HCT116 (cell line): ENCODE results near the gene ACAP2. TPM values are rescaled to one million over a fixed set of nuclear protein-coding genes. Genes with fewer than 3 reads are reported as not detected.

Experiments
- ATAC-seq: fragments of 200-7000 bp; cut with Tn5 transposase; 2 replicates; pipeline ENCODE4 v1.9.1; 2020; ENCODE audit warnings: mild to moderate bottlenecking, moderate library complexity
- BruUV-seq: library from RNA; stranded (reverse); fragments of 400-500 nt; replicated peaks from 2 replicates; lab custom pipeline; 2021; lab: Mats Ljungman, UMichigan
- CTCF ChIA-PET: fragments of 300-600 bp; sonication (Branson Sonifier 250); formaldehyde crosslinking; loops from one replicate; lab custom pipeline; 2021; ENCODE audit warnings: antibody characterized with exemption; lab: Charles Lee
- POLR2A ChIA-PET: fragments of 300-600, 350-600 bp; sonication (Branson Sonifier 250); formaldehyde crosslinking; loops from one replicate; lab custom pipeline; 2021; ENCODE audit warnings: antibody characterized with exemption; lab: Charles Lee
- RAD21 ChIA-PET, 2 experiments: fragments of 300-600 bp; sonication (Branson Sonifier 250); formaldehyde crosslinking; loops; one replicate each; lab custom pipeline; 2023; ENCODE audit warnings: low total read pairs in 2 of 2; ENCODE audit not compliant: uncharacterized antibody in 2 of 2, unreplicated experiment in 2 of 2, low non-redundant PET in 1 of 2; lab: Charles Lee
- DNase-seq: peaks from one replicate; pipeline ENCODE4 v3.0.0-alpha.2; 2010; ENCODE audit warnings: low read depth, low spot score
- H2AFZ ChIP-seq: fragments of 200-600 bp; shearing (Covaris generic), sonication (generic); 2 replicates; pipeline ENCODE4 v1.6.1; 2017; ENCODE audit warnings: low read depth, mixed run types, mixed read lengths, antibody characterized with exemption, low read length; ENCODE audit not compliant: poor library complexity, severe bottlenecking
- H3K27ac ChIP-seq: 2 replicates; pipeline ENCODE4 v1.5.1; 2012; ENCODE audit warnings: low read depth, low read length
- H3K27me3 ChIP-seq: fragments of 200-600 bp; sonication (generic); 2 replicates; pipeline ENCODE4 v1.6.1; 2016; ENCODE audit warnings: mixed run types, low read length, mixed read lengths; ENCODE audit not compliant: insufficient read depth
- H3K36me3 ChIP-seq, 2 experiments: fragments of 200-500 bp in 1 of 2; fragments of 200-600 bp in 1 of 2; sonication (Bioruptor generic) in 1 of 2; sonication (generic) in 1 of 2; 2 replicates each; pipeline versions ENCODE4 v1.5.1 to v1.6.1; 2014 to 2016; ENCODE audit warnings: low read length in 2 of 2, inconsistent platforms in 1 of 2, mixed read lengths in 1 of 2, mixed run types in 1 of 2; ENCODE audit not compliant: insufficient read depth in 2 of 2, control insufficient read depth in 1 of 2
- H3K4me1 ChIP-seq, 2 experiments: fragments of 200-600 bp in 1 of 2; sonication (generic) in 1 of 2; 2 replicates each; pipeline versions ENCODE4 v1.5.1 to v1.6.1; 2012 to 2017; ENCODE audit warnings: low read length in 2 of 2, inconsistent platforms in 1 of 2, mild to moderate bottlenecking in 1 of 2, mixed read lengths in 1 of 2, mixed run types in 1 of 2, moderate library complexity in 1 of 2; ENCODE audit not compliant: insufficient read depth in 2 of 2, control insufficient read depth in 1 of 2
- H3K4me2 ChIP-seq: fragments of 200-600 bp; sonication (generic); 2 replicates; pipeline ENCODE4 v1.6.1; 2017; ENCODE audit warnings: mixed run types, low read length, mixed read lengths
- H3K4me3 ChIP-seq, 2 experiments: fragments of 200-600 bp in 1 of 2; sonication (generic) in 1 of 2; replicated peaks in 1 of 2; 2 replicates each; pipeline ENCODE4 v1.5.1; 2011 to 2016; ENCODE audit warnings: low read length in 2 of 2, control low read depth in 1 of 2, low read depth in 1 of 2, mild to moderate bottlenecking in 1 of 2, mixed read lengths in 1 of 2, mixed run types in 1 of 2
- H3K79me2 ChIP-seq: fragments of 200-600 bp; sonication (generic); 2 replicates; pipeline ENCODE4 v1.6.1; 2017; ENCODE audit warnings: mild to moderate bottlenecking, mixed run types, low read length, moderate library complexity, mixed read lengths; ENCODE audit not compliant: insufficient read depth
- H3K9ac ChIP-seq: fragments of 200-600 bp; sonication (generic); 2 replicates; pipeline ENCODE4 v1.6.1; 2016; ENCODE audit warnings: low read length, mixed read lengths
- H3K9me2 ChIP-seq: fragments of 200-600 bp; sonication (generic), shearing (Covaris generic); 2 replicates; pipeline ENCODE4 v1.6.1; 2017; ENCODE audit warnings: mixed run types, mild to moderate bottlenecking, moderate library complexity; ENCODE audit not compliant: insufficient read depth
- H3K9me3 ChIP-seq, 2 experiments: fragments of 200-500 bp in 1 of 2; fragments of 200-600 bp in 1 of 2; sonication (Bioruptor generic) in 1 of 2; sonication (generic) in 1 of 2; 2 replicates each; pipeline ENCODE4 v1.6.1; 2014 to 2017; ENCODE audit warnings: low read length in 2 of 2, mixed read lengths in 2 of 2, inconsistent platforms in 1 of 2, low read depth in 1 of 2, mild to moderate bottlenecking in 1 of 2, mixed run types in 1 of 2, moderate library complexity in 1 of 2; ENCODE audit not compliant: control insufficient read depth in 1 of 2, insufficient read depth in 1 of 2
- H4K20me1 ChIP-seq: fragments of 200-600 bp; sonication (generic), shearing (Covaris generic); 2 replicates; pipeline ENCODE4 v1.6.1; 2017; ENCODE audit warnings: mixed run types, mild to moderate bottlenecking, moderate library complexity; ENCODE audit not compliant: insufficient read depth
- CBX3 ChIP-seq: IDR thresholded peaks from 2 replicates; pipeline ENCODE4 v1.6.1; 2012; ENCODE audit warnings: low read depth
- CEBPB ChIP-seq: IDR thresholded peaks from 2 replicates; pipeline ENCODE4 v1.6.1; 2012; ENCODE audit warnings: low read depth
- EGR1 ChIP-seq: IDR thresholded peaks from 2 replicates; pipeline ENCODE4 v1.6.1; 2012; ENCODE audit warnings: low read depth
- ELF1 ChIP-seq: IDR thresholded peaks from 2 replicates; pipeline ENCODE4 v1.6.1; 2012; ENCODE audit warnings: low read depth, borderline replicate concordance
- EZH2phosphoT487 ChIP-seq: fragments of 200-600 bp; IDR thresholded peaks from 2 replicates; pipeline ENCODE4 v1.6.1; 2018; ENCODE audit warnings: antibody characterized with exemption, borderline replicate concordance
- FOSL1 ChIP-seq: IDR thresholded peaks from 2 replicates; pipeline ENCODE4 v1.6.1; 2012; ENCODE audit warnings: low read depth
- JUND ChIP-seq: IDR thresholded peaks from 2 replicates; pipeline ENCODE4 v1.6.1; 2012
- POLR2A ChIP-seq: IDR thresholded peaks from 2 replicates; pipeline ENCODE4 v1.7.0; 2011; ENCODE audit warnings: borderline replicate concordance; ENCODE audit not compliant: insufficient read depth, insufficient read length; ENCODE audit errors: extremely low read depth
- RAD21 ChIP-seq: IDR thresholded peaks from 2 replicates; pipeline ENCODE4 v1.6.1; 2012; ENCODE audit warnings: low read depth, mild to moderate bottlenecking
- SP1 ChIP-seq: IDR thresholded peaks from 2 replicates; pipeline ENCODE4 v1.6.1; 2012; ENCODE audit warnings: low read depth
- SRF ChIP-seq: IDR thresholded peaks from 2 replicates; pipeline ENCODE4 v1.6.1; 2012; ENCODE audit warnings: low read depth
- TCF7L2 ChIP-seq: IDR thresholded peaks from 2 replicates; pipeline ENCODE4 v1.7.0; 2011; ENCODE audit warnings: borderline replicate concordance, inconsistent platforms; ENCODE audit not compliant: insufficient read depth, insufficient read length; ENCODE audit errors: extremely low read depth
- YY1 ChIP-seq: IDR thresholded peaks from 2 replicates; pipeline ENCODE4 v1.6.1; 2011; ENCODE audit warnings: low read length, low read depth, moderate library complexity, mild to moderate bottlenecking; ENCODE audit not compliant: insufficient replicate concordance; ENCODE audit errors: extremely low read depth
- ZNF274 ChIP-seq: fragments of 200-500 bp; sonication (Bioruptor generic); IDR thresholded peaks from 2 replicates; pipeline ENCODE4 v1.6.1; 2014; ENCODE audit warnings: mild to moderate bottlenecking, low read depth, low read length, inconsistent platforms
- intact Hi-C: fragments of 100-400 bp; cut with micrococcal nuclease; formaldehyde crosslinking; loops from 2 replicates; pipeline ENCODE4 v1.10.0; 2022
- total RNA-seq: library from RNA; stranded (reverse); gene quantifications from one replicate; pipeline ENCODE4 v1.2.1, GENCODE V29; 2021; ENCODE audit not compliant: unreplicated experiment

ACAP2 gene
- total RNA-seq, 1 experiment from 2014 or later, result 43.0 TPM

- Histone ChIP-seq H3K27me3 (no peaks in the 10 kb centered on the region), H2AFZ (no peak overlapping the region), H3K4me1 (peaks cover 22 to 30% of the 10 kb centered on the region in 2 experiments), H3K9me2 (no peaks in the 10 kb centered on the region), H3K4me2 (peak overlapping the region; percentile 64), H4K20me1 (no peaks in the 10 kb centered on the region), H3K9ac (peak overlapping the region; percentile 2; the same call in 1 of the 2 replicates), H3K36me3 (no peaks in the 10 kb centered on the region), H3K9me3 (no peaks in the 10 kb centered on the region), H3K79me2 (peaks cover 84% of the 10 kb centered on the region), H3K4me3 (peak overlapping the region in 1 of 2 experiments; percentile 34; a peak in 2 of 4 replicates), H3K27ac (peak overlapping the region; percentile 41; the same call in 1 of the 2 replicates)
- ChIA-PET RAD21 (no interaction called here), CTCF (interaction anchor here (0.6 kb wide), 1 partner anchor 167 kb away, joined by 3 read pairs; the partner anchor contains the start of gene XXYLT1), POLR2A (no interaction called here)
- ATAC-seq, result no peak
- BruUV-seq, result no TSS peak
- intact Hi-C loops, result no loop called here
- TF ChIP-seq SP1, result peak; percentile 53
- peak; percentile 70; the same call in 1 of the 2 replicates for TF ChIP-seq CBX3
- peak; percentile 84 for TF ChIP-seq FOSL1
- no peak for TF ChIP-seq POLR2A
- no peak for TF ChIP-seq EGR1
- peak; percentile 83 for TF ChIP-seq JUND
- peak; percentile 68 for DNase-seq
Measured at GRCh38 chr3:195438371-195438770, 4.4 kb downstream of the ACAP2 start.

- POLR2A ChIA-PET, result no interaction called here
- H4K20me1 ChIP-seq, result 0 out of 2 replicates have a peak, but pooled peaks cover 2% of the 10 kb centered on the region
- no peak overlapping the region for H3K4me2 ChIP-seq
- no peak overlapping the region for H3K27ac ChIP-seq
- RAD21 ChIA-PET, result no interaction called here
- BruUV-seq, result no TSS peak
- DNase-seq (no peak), ATAC-seq (no peak)
- no peaks in the 10 kb centered on the region for H3K27me3 ChIP-seq
- peaks cover 78% of the 10 kb centered on the region for H3K79me2 ChIP-seq
- no peaks in the 10 kb centered on the region for H3K9me2 ChIP-seq
- H3K9me3 ChIP-seq, result no peaks in the 10 kb centered on the region
- intact Hi-C loops, result no loop called here
- H3K36me3 ChIP-seq, result no peaks in the 10 kb centered on the region
- no peak for TF ChIP-seq YY1
- TF ChIP-seq RAD21, result no peak
- TF ChIP-seq SP1, result no peak
- no peak for TF ChIP-seq EZH2phosphoT487
- no peak for TF ChIP-seq ZNF274
- no peak for TF ChIP-seq CEBPB
- TF ChIP-seq TCF7L2, result no peak
- TF ChIP-seq POLR2A, result no peak
- TF ChIP-seq FOSL1, result no peak
- no peak for TF ChIP-seq ELF1
- no peak for TF ChIP-seq JUND
- no peak for TF ChIP-seq SRF
- TF ChIP-seq EGR1, result no peak
- H3K4me1 ChIP-seq, result no peaks in the 10 kb centered on the region
- CTCF ChIA-PET, result no interaction called here
- H3K9ac ChIP-seq, result no peak overlapping the region
- H2AFZ ChIP-seq, result no peak overlapping the region
- H3K4me3 ChIP-seq, result no peak overlapping the region
Measured at GRCh38 chr3:195425849-195426248, 17.0 kb downstream of the ACAP2 start.
